IMR-90 (cell line): ENCODE results near the gene ZBTB48. TPM values are rescaled to one million over a fixed set of nuclear protein-coding genes. Genes with fewer than 3 reads are reported as not detected.

Source experiments
- ATAC-seq: fragments of 200-7000 bp; cut with Tn5 transposase; 2 replicates; pipeline ENCODE4 v1.9.1; 2020; ENCODE audit warnings: low read depth, mild to moderate bottlenecking, moderate library complexity
- BruUV-seq: library from RNA; stranded (reverse); fragments of 400-500 nt; replicated peaks from 2 replicates; lab custom pipeline; 2021; lab: Mats Ljungman, UMichigan
- CTCF ChIA-PET: fragments of 300-600 bp; formaldehyde crosslinking; extraction: SDS; loops from one replicate; lab custom pipeline; 2021; ENCODE audit warnings: antibody characterized with exemption; lab: Yijun Ruan, JAX
- POLR2A ChIA-PET: fragments of 300-600 bp; sonication (Branson Sonifier 250); formaldehyde crosslinking; loops from one replicate; lab custom pipeline; 2022; ENCODE audit warnings: antibody characterized with exemption; ENCODE audit not compliant: unreplicated experiment; lab: Charles Lee
- DNase-seq: peaks from one replicate; pipeline ENCODE4 v3.0.0; 2013
- H2AFZ ChIP-seq: replicated peaks from 2 replicates; pipeline ENCODE3; 2013; ENCODE audit warnings: low read length, mild to moderate bottlenecking; ENCODE audit not compliant: poor library complexity
- H2AK5ac ChIP-seq: 2 replicates; pipeline ENCODE4 v1.6.1; 2013; ENCODE audit warnings: low read depth, low read length, inconsistent platforms
- H2AK9ac ChIP-seq: replicated peaks from 2 replicates; pipeline ENCODE3; 2013; ENCODE audit warnings: mild to moderate bottlenecking, low read depth, low read length, moderate library complexity; ENCODE audit not compliant: poor library complexity
- H2BK120ac ChIP-seq: 2 replicates; pipeline ENCODE4 v1.6.1; 2013; ENCODE audit warnings: low read depth, low read length, inconsistent platforms
- H2BK15ac ChIP-seq: 3 replicates; pipeline ENCODE4 v1.6.1; 2013; ENCODE audit warnings: low read depth, low read length, inconsistent platforms
- H2BK20ac ChIP-seq: 2 replicates; pipeline ENCODE4 v1.6.1; 2013; ENCODE audit warnings: low read depth, mild to moderate bottlenecking, inconsistent platforms, low read length, moderate library complexity
- H2BK5ac ChIP-seq: 2 replicates; pipeline ENCODE4 v1.6.1; 2013; ENCODE audit warnings: mild to moderate bottlenecking, low read depth, low read length, inconsistent platforms; ENCODE audit not compliant: poor library complexity, severe bottlenecking
- H3K14ac ChIP-seq: replicated peaks from 2 replicates; pipeline ENCODE4 v1.6.1; 2013; ENCODE audit warnings: low read depth, low read length, inconsistent platforms
- H3K18ac ChIP-seq: 2 replicates; pipeline ENCODE4 v1.6.1; 2013; ENCODE audit warnings: low read depth, low read length, control low read depth
- H3K23ac ChIP-seq: 2 replicates; pipeline ENCODE4 v1.6.1; 2013; ENCODE audit warnings: low read depth, low read length, inconsistent platforms
- H3K27ac ChIP-seq: 2 replicates; pipeline ENCODE4 v1.5.1; 2013; ENCODE audit warnings: mild to moderate bottlenecking, control low read depth, low read length; ENCODE audit not compliant: insufficient read depth
- H3K27me3 ChIP-seq: 2 replicates; pipeline ENCODE4 v1.6.1; 2013; ENCODE audit warnings: low read length; ENCODE audit not compliant: control insufficient read depth, insufficient read depth
- H3K36me3 ChIP-seq: 2 replicates; pipeline ENCODE4 v1.6.1; 2013; ENCODE audit warnings: low read length, mixed read lengths; ENCODE audit not compliant: control insufficient read depth, insufficient read depth
- H3K4ac ChIP-seq: 2 replicates; pipeline ENCODE4 v1.6.1; 2013; ENCODE audit warnings: low read depth, low read length, inconsistent platforms
- H3K4me1 ChIP-seq: 2 replicates; pipeline ENCODE4 v1.6.1; 2013; ENCODE audit warnings: low read length, mixed read lengths; ENCODE audit not compliant: control insufficient read depth, insufficient read depth
- H3K4me2 ChIP-seq: 2 replicates; pipeline ENCODE4 v1.6.1; 2013; ENCODE audit warnings: low read depth, mild to moderate bottlenecking, control low read depth, low read length, moderate library complexity
- H3K4me3 ChIP-seq: 2 replicates; pipeline ENCODE4 v1.5.1; 2013; ENCODE audit warnings: low read depth, mild to moderate bottlenecking, control low read depth, low read length, moderate library complexity; ENCODE audit not compliant: insufficient read depth
- H3K56ac ChIP-seq: 2 replicates; pipeline ENCODE4 v1.6.1; 2013; ENCODE audit warnings: low read length, inconsistent platforms; ENCODE audit not compliant: insufficient read depth; ENCODE audit errors: extremely low read depth
- H3K79me1 ChIP-seq, 2 experiments: 2 replicates each; pipeline ENCODE4 v1.6.1; 2013; ENCODE audit warnings: low read length in 2 of 2, inconsistent platforms in 1 of 2, low read depth in 1 of 2
- H3K9ac ChIP-seq: 2 replicates; pipeline ENCODE4 v1.6.1; 2013; ENCODE audit warnings: low read depth, low read length, control low read depth
- H3K9me1 ChIP-seq: 2 replicates; pipeline ENCODE4 v1.6.1; 2013; ENCODE audit warnings: low read length, inconsistent platforms; ENCODE audit not compliant: insufficient read depth
- H3K9me3 ChIP-seq: 2 replicates; pipeline ENCODE4 v1.6.1; 2013; ENCODE audit warnings: low read length; ENCODE audit not compliant: control insufficient read depth, insufficient read depth
- H4K20me1 ChIP-seq: 2 replicates; pipeline ENCODE4 v1.6.1; 2013; ENCODE audit warnings: low read length, inconsistent platforms; ENCODE audit not compliant: insufficient read depth
- H4K5ac ChIP-seq: 2 replicates; pipeline ENCODE4 v1.6.1; 2013; ENCODE audit warnings: mild to moderate bottlenecking, low read depth, low read length, control low read depth
- H4K8ac ChIP-seq, 2 experiments: 2 replicates each; pipeline ENCODE4 v1.6.1; 2013; ENCODE audit warnings: low read depth in 2 of 2, low read length in 2 of 2, control low read depth in 1 of 2, inconsistent platforms in 1 of 2
- H4K91ac ChIP-seq: 2 replicates; pipeline ENCODE4 v1.6.1; 2013; ENCODE audit warnings: low read depth, low read length, inconsistent platforms; ENCODE audit not compliant: insufficient read depth
- BHLHE40 ChIP-seq: fragments of 150-350 bp; IDR thresholded peaks from 2 replicates; pipeline ENCODE4 v1.6.1; 2016; ENCODE audit warnings: mild to moderate bottlenecking, low read depth, low read length
- CEBPB ChIP-seq: IDR thresholded peaks from 2 replicates; pipeline ENCODE4 v1.6.1; 2012; ENCODE audit warnings: low read depth, low read length, improper control_type of control experiment
- CHD1 ChIP-seq: IDR thresholded peaks from 2 replicates; pipeline ENCODE4 v1.6.1; 2012; ENCODE audit warnings: low read depth, low read length, improper control_type of control experiment
- CTCF ChIP-seq: conservative IDR thresholded peaks from 2 replicates; pipeline ENCODE4 v1.5.1; 2012; ENCODE audit warnings: mild to moderate bottlenecking, low read depth, low read length, improper control_type of control experiment
- ELK1 ChIP-seq: fragments of 150-350 bp; IDR thresholded peaks from 2 replicates; pipeline ENCODE4 v1.6.1; 2016; ENCODE audit warnings: low read depth, mild to moderate bottlenecking, low read length, moderate library complexity, borderline replicate concordance
- FOS ChIP-seq: fragments of 150-350 bp; IDR thresholded peaks from 2 replicates; pipeline ENCODE4 v1.6.1; 2016; ENCODE audit warnings: low read depth, low read length
- MAFK ChIP-seq: IDR thresholded peaks from 2 replicates; pipeline ENCODE4 v1.6.1; 2012; ENCODE audit warnings: low read depth, low read length, improper control_type of control experiment
- MAZ ChIP-seq: IDR thresholded peaks from 2 replicates; pipeline ENCODE4 v1.6.1; 2012; ENCODE audit warnings: low read depth, mild to moderate bottlenecking, low read length, improper control_type of control experiment, moderate library complexity, borderline replicate concordance
- MXI1 ChIP-seq: IDR thresholded peaks from 2 replicates; pipeline ENCODE4 v1.6.1; 2012; ENCODE audit warnings: low read depth, mild to moderate bottlenecking, low read length, moderate library complexity, borderline replicate concordance
- NFE2L2 ChIP-seq: fragments of 150-350 bp; IDR thresholded peaks from 2 replicates; pipeline ENCODE4 v1.6.1; 2016; ENCODE audit warnings: low read depth, mild to moderate bottlenecking, low read length
- POLR2A ChIP-seq: IDR thresholded peaks from 2 replicates; pipeline ENCODE4 v1.6.1; 2012; ENCODE audit warnings: mild to moderate bottlenecking, low read depth, low read length
- RAD21 ChIP-seq: IDR thresholded peaks from 2 replicates; pipeline ENCODE4 v1.6.1; 2012; ENCODE audit warnings: low read length, improper control_type of control experiment
- RCOR1 ChIP-seq: IDR thresholded peaks from 2 replicates; pipeline ENCODE4 v1.6.1; 2012; ENCODE audit warnings: mild to moderate bottlenecking, low read length, improper control_type of control experiment; ENCODE audit not compliant: insufficient replicate concordance
- RFX5 ChIP-seq: IDR thresholded peaks from 2 replicates; pipeline ENCODE4 v1.8.0; 2012; ENCODE audit warnings: low read depth, mild to moderate bottlenecking, low read length, moderate library complexity
- SMC3 ChIP-seq: fragments of 150-350 bp; IDR thresholded peaks from 2 replicates; pipeline ENCODE4 v1.6.1; 2016; ENCODE audit warnings: low read depth, mild to moderate bottlenecking, antibody characterized with exemption, low read length, moderate library complexity
- WGBS, 2 experiments: methylation state at CpG; one replicate each; pipeline versions ENCODE4 v1.1.5 to v1.1.7; 2013; ENCODE audit warnings: missing lambda C conversion rate in 2 of 2; ENCODE audit not compliant: insufficient read length in 1 of 2; ENCODE audit errors: extremely low coverage in 2 of 2; 5-methylcytosine and 5-hydroxymethylcytosine counted together
- dilution Hi-C: fragments of 300-500 bp; cut with HindIII; formaldehyde crosslinking; loops from one replicate; pipeline ENCODE4 v1.14.3; 2018; ENCODE audit warnings: low sequenced_read_pairs; ENCODE audit not compliant: unreplicated experiment
- in situ Hi-C: fragments of 300-500 bp; cut with MboI; formaldehyde crosslinking; loops from 3 replicates; pipeline ENCODE4 v1.14.3; 2019; ENCODE audit warnings: low sequenced_read_pairs, inconsistent platforms, mixed read lengths
- intact Hi-C: fragments of 100-400 bp; cut with micrococcal nuclease; formaldehyde crosslinking; loops from 2 replicates; pipeline ENCODE4 v1.10.0; 2022
- polyA plus RNA-seq, 3 experiments: library from polyadenylated mRNA; depleted of rRNA; stranded (reverse); fragments of >200 nt; gene quantifications; 2 replicates each; pipeline ENCODE4 v1.2.3, GENCODE V29; 2012; ENCODE audit warnings: low replicate concordance in 1 of 3
- total RNA-seq: library from RNA; depleted of rRNA; stranded (reverse); fragments of >200 nt; gene quantifications from 2 replicates; pipeline ENCODE4 v1.2.3, GENCODE V29; 2012

Gene ZBTB48
- total and polyA plus RNA-seq, 2 of the 4 experiments (the other 2 are of a cell fraction) = 9.3 to 17.5 TPM

DNA sequence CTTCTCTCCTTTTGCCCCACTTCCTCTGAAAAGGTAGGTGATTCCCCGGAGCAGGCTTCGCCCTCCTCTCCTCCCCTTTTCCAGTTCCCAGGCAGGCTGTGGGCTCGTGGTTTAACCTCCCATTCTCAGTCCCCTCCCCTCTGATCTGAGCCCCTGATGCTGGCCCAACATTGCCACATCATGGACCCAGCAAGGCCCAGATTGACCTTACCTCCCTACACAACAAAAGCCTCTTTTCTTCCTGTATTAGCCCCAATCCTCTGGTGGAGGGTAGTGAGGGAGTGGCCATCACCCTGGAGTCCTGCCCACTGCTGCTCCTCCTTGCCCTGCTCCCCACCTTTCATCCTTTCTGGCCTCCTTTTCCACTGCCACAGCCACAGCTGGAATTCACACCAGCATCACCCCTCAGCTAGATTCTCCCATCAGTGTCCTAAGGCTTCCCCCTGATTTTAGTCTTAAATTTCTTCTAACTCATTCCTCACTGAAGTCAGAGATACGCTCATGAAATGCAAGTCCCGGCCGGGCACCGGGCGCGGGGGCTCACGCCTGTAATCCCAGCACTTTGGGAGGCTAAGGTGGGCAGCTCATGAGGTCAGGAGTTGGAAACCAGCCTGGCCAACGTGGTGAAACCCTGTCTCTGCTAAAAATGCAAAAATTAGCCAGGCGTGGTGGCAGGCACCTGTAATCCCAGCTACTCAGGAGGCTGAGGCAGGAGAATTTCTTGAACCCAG is 7.0 kb upstream of the ZBTB48 start:
- ChIA-PET CTCF (no interaction called here), POLR2A (no interaction called here)
- Histone ChIP-seq H3K4me1 (no peaks in the 10 kb centered on the region), H3K9ac (no peak overlapping the region), H4K8ac (no peak overlapping the region), H3K14ac (no peak overlapping the region), H3K27ac (no peak overlapping the region), H3K4ac (no peak overlapping the region), H2BK120ac (no peak overlapping the region), H2AFZ (no peak overlapping the region), H4K91ac (no peak overlapping the region), H2AK9ac (no peak overlapping the region), H3K18ac (no peak overlapping the region), H3K27me3 (peaks cover 24% of the 10 kb centered on the region), H2BK5ac (no peak overlapping the region), H3K56ac (no peak overlapping the region), H2BK20ac (no peak overlapping the region), H4K20me1 (no peaks in the 10 kb centered on the region), H3K9me1 (no peaks in the 10 kb centered on the region), H2BK15ac (no peak overlapping the region), H3K4me3 (no peak overlapping the region), H3K79me1 (no peaks in the 10 kb centered on the region), H2AK5ac (no peak overlapping the region), H3K23ac (no peak overlapping the region), H4K5ac (no peak overlapping the region), H3K9me3 (peaks cover 10% of the 10 kb centered on the region), H3K4me2 (no peak overlapping the region), H3K36me3 (no peaks in the 10 kb centered on the region)
- 33% methylated on average over 2 of the region's 12 CpGs; no CpG with 5 or more reads in 1 of the 2 experiments for WGBS, 2 experiments
- intact Hi-C loops (no loop called here), dilution Hi-C loops (no loop called here), in situ Hi-C loops (no loop called here)
- DNase-seq = no peak
- TF ChIP-seq MXI1 (no peak), POLR2A (no peak), BHLHE40 (no peak), CTCF (no peak), FOS (no peak), MAZ (no peak), SMC3 (no peak), CEBPB (no peak), CHD1 (no peak), MAFK (no peak), RFX5 (no peak), RCOR1 (no peak), NFE2L2 (no peak), RAD21 (no peak), ELK1 (no peak)
- no TSS peak for BruUV-seq
- ATAC-seq = no peak
